Activated T-cell treated with anti-CD3 and anti-CD28 coated beads for 48 hours (primary cell): ENCODE results near the gene USP2.

Experiments
- DNase-seq: peaks from one replicate; pipeline ENCODE4 v3.0.0-alpha.2; 2020; ENCODE audit warnings: low read depth

Gene USP2

GRCh38 chr11:119322921-119323531 is 58.5 kb downstream of the USP2 start:
- no peak for DNase-seq

DNA sequence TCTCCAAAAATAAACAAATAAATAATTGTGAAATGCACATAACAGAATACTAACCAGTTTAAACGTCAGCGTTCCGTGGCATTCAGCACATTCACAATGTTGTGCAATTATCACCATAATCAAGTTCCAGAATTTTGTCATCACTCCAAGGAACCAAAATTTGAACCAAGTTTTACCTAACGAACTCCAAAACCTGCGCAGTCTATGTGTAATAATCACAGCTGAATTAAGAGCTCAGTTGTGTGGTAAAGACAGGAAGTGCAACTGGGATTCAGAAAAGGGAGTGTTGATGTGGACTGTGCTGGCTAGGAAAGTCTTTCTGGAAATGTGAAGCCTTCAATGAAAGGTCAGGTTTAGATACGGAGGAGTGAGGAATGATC is 59.1 kb downstream of the USP2 start:
- no peak for DNase-seq

GRCh38 chr11:119320776-119321524 is 60.5 kb downstream of the USP2 start:
- peak; percentile 57 for DNase-seq

DNA sequence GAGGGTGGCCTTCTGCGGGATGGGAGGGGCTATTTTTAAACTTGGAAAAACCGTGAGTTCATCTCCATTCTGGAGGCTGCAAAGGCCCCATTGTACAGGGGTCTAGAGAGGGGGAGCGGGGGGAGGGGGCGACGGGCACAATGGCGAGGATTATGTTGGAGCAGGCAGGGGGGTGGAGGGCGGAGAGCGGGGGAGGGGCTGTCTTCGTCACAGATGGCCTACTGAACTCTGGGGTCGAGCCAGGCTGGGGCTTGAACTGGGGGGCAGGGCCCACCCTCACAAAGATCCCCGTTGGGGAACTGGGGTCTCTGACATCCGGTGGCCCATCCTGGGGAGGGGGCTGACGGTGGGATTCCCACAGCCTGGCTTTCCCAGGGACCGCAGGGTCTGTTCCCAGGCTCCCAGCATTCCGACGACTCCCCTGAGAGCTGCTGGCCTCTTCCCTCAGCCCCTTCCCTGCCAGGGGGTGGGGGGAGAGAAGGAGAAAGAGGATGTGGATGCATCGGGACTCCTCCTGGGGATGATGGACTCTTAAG is 61.2 kb downstream of the USP2 start:
- no peak for DNase-seq

GRCh38 chr11:119319700-119320239 is 61.7 kb downstream of the USP2 start:
- DNase-seq, result no peak

- DNase-seq, result no peak
These were observed 62.3 kb downstream of the USP2 start for GRCh38 chr11:119319136-119319699.

DNA sequence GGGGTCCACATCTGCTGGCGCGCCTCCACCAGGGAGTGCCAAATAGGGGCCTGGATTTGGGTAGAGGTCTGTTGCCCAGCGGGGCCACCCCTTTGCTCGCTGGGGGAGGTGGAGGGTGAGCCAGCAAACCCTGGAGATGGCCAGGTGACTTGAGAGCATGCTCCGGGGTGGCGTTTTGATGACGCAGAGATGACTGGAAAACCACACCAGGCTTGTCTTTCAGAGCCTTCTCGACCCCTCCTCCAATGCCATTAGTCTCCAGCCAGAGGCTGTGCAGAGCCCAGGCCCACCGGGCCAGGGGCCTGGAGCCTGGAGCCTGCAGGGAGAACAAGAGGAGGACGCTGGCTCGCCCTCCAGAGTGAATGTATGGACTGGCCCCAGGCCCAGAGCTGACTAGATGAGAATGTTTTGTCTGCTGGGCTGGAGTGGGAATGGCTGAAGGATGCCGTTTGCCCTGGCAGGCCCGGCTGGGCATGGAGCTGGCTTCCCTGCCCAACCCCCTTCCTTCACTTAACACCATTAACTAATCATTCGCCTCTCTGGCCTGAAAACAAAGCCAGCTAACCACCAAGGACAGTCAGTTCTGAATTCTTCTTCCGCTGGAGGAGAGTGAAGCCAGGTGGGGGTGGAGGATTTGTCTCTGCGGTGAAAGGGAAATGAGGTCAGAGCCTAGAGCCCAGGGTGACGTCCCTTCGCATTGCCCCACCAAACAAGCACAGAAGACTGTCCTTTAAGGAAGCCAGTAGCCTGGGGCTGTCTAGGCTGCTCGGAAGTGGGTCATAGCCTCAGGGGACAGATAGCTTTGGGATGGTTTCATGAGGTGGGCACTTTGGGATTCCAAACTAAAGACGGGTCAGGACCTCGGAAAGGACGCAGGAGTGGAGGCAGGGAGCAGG is 63.0 kb downstream of the USP2 start:
- no peak for DNase-seq

DNA sequence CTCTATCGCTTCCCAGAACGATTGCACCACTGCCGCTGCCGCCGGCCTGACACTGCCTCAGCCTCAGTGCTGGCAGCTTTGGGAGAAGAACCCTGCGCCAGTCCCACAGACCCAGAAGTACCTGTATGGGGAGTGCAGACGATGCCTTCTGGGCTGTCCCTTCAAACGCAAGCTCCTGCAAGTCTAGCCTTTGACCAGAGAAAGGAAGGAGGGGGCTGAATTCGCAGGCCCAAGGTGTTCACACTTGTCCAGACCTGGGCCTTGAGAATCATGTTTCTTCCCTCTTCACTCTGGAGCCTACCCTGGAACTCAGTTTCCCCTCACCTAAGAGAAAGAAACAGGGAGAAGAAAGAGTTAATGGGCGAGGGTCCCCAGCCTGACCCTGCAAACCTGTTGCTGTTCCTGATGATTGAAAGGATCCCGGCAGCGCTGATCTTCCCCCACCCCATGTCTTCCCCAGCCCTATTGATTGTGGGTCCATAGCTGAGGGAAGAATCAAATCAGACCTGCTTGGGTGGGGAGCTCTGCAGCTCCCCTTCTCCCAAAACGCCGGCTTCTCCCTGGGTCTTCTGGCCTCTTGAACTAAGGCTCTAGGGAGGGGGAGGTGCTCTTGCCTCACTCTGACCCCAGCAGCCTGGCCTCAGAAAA is 63.8 kb downstream of the USP2 start:
- DNase-seq, result no peak

DNA sequence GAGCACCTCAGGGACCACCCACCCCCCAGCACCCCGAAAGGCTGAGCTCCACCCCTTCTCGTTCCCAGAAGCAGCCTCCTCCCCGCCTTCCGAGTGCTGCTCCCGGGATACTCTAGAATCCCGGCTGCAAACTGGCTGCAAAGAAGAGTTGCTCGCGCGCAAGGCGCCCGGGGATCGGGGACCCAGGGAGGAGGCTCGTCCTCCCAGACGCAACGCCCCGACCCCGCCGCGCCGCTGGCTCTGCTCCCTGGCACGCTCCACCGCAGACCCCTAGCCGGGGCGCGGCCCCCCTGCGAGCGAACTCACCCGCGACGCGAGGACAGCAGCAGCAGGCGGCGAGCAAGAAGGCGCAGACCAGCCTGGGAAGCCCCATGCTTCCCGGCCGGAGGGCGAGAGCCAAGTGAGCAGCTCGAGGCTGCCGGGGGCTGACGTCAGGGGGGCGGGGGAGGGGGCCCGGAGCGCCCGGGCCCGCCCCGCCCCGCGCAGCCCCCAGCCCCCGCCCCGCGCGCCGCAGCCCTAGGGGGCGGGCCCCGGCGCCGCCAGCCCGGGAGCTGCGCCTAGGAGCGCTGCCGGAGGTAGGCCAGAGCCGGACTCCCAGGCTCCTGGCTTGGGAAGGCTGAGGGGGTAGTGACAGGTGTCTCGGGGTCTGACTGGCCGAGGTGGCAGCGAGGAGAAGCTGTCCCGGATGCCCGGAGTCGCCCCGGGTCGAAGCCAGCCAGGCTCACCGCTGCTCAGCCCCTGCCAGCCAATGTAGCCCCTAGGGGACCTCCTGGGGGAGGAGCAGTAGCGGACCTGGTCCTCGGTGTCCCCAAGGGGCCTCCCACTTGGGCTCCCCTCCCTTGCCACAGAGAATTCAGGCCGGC is 64.5 kb downstream of the USP2 start, which contains the start of gene MCAM:
Gene MCAM (minus strand): TSS at position 402 of the 863 bp plus-strand sequence. CDS start 29 bp downstream, at position 373.
- DNase-seq, result no peak

DNA sequence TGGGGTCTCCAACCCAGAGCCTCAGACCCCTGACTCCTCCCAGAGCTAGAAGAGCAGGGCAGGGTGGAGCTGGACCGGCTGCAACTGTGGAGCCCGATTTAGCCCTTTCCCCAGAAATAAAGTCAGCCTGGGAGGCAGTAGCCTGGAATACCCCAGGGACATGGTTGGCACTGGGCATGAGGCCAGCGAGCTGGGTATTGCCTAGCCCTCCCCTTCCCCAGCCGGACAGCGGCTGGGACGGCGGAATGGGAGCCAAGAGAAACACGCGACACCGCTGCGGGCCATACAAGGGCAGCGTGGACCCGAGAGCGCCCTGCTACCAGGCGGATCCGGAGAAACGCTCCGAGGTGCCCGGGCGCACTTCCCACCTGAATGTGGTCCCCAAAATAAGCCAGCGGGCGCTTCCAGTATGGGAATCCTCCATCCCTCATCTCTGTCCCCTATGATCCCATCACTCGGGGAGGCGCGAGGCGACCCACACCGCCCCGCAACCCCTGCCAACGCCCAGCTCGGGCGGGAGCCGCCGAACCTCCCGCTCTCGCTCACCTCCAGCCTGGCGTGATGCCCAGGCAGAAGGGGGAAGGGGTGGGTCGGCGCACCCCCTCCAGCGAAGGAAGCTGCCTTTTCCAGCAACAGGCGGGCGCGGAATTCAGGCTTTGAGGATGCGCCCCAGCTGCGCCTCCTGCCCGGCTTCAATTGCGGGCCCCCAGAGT is 65.3 kb downstream of the USP2 start:
- DNase-seq, result no peak

DNA sequence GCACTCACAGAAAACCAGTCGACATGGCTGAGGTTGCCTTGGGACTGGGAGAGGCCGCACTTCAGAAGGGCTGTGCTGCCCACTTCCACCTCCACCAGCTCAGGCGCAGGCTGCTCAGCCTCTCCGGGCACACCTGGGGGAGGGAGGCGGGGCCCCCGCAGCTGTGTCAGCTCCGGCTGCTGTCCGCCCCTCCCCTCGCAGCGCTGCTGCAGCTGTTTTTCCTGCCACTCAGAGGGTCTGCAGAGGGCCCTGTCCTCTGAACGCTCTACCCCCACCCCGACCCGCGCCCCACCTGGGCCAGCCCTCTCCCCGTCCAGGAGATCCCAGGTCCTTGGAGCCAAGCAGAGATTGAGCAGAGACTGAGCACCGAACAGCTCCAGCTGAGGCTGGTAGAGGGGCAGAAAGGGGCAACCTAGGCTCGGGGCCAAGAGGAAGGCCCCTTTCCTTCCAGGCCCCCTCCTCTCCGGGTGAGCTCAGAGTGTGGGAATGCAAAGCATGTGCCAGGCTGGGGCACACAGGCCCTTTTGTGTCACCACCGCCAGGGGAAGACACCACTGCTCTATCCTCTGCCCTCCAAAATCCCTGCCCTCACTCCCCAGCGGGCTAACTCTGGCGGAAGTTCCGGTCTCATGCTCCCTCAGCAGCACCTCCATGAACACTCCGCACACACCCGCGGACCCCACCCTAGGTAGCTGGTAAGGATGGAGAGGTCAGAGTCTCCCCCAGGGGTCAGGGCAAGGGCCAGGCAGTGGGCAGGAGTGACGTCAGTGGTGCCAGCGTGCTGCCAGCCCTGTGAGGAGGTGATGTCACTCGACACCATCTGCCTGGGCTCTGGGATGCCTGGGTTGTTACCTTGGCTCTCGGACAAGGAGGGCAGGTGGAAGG is 66.1 kb downstream of the USP2 start:
- DNase-seq, result no peak

- DNase-seq, result no peak
These were observed 66.8 kb downstream of the USP2 start for GRCh38 chr11:119314726-119315125.

DNA sequence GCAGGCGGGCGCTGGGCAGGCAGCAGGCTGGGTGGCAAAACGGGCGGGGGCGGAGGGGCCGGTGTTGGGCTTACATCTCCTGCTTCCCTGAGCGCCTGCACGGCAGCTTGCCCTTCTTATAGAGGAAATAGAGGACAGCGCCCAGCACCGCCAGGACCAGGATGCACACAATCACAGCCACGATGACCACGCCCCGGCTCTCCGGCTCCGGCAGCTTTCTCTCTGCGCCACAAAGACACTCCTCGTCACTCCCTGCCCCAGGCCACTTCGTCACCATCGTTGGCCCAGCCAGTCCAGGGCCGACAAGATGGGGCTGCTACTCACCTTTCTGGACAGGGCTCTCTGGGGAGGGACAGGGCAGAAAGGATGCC is 70.8 kb downstream of the USP2 start:
- DNase-seq, result no peak

GRCh38 chr11:119309953-119310681 is 71.4 kb downstream of the USP2 start:
- DNase-seq, result no peak

DNA sequence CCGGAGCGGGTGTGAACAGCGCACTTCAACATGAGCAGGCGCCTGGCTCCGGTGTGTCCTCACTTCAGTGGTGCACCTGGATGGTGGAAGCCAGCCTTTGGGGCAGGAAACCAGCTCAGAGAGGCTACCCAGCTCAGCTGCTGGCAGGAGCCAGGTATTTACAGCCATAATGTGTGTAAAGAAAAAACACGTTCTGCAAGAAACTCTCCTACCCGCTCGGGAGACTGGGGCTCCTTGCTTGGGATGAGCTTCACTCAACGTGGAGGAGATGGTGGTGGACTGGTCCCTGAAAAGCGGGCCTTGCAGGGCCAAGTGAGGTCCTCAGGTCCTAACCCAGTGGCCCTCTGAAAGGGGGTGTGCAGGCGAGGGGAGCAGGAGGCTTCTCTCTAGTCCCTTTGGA is 72.1 kb downstream of the USP2 start:
- DNase-seq, result no peak

DNA sequence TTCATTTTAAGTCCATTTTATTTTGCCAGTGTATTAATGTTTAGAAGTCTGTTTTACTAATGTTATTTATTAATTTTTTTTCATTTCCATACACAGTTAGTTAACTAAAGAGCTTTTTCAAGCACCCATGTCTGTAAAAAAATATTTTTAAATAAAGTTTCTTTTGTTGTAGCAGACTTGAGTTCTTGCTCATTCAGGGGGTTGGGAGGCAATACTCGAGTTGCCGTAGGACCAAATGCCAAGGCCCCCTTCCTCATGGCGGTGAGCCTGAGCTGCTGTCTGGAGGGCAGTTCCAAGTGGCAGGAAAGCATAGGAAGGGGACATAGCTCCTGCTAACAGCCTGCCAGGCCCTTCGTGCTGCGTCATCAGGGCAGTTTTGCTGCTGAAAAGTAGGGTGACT is 73.5 kb downstream of the USP2 start:
- no peak for DNase-seq

- no peak for DNase-seq
These were observed 74.3 kb downstream of the USP2 start for GRCh38 chr11:119307219-119307618.

DNA sequence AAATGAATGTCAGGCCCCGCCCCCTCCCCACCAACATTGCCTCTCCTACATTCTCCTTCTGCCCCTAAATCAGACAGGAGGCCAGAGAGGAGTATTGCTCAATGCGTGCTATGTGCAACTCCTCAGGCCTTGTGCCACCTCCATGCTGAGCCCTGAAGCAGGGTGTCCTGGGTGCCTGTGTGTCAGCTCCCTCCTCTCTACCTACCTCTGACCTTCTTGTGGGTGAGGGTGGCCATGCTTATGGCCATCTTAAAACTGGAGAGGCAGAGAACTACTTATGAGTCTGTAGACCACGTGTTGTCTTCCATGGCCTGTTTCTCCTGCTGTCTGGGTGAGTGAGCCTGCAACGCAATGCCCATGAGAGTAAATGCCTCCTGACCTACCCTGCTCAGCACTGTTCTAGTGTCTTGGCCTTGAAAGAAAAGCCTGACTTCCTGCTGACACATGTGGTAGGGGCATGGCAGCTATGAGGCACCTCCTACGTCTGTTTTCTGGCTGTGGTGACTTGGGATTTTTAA is 75.1 kb downstream of the USP2 start:
- peak; percentile 17 for DNase-seq
